Heart right ventricle (tissue), 16 donors: ENCODE results near the gene HBA2. TPM values are rescaled to one million over a fixed set of nuclear protein-coding genes. Genes with fewer than 3 reads are reported as not detected.

Experiments
- ATAC-seq, 8 donors: fragments of 200-7000 bp; cut with Tn5 transposase; one replicate each; pipeline ENCODE4 v1.9.1; 2020; ENCODE audit warnings: mild to moderate bottlenecking in 8 of 8, moderate library complexity in 8 of 8, moderate number of reproducible peaks in 1 of 8
- DNase-seq, 2 donors: peaks; one replicate each; pipeline ENCODE4 v3.0.0-alpha.2; 2020
- H3K27ac ChIP-seq, 10 donors: fragments of 200-600 bp; sonication (generic) in 2 of 10; one replicate each; pipeline versions ENCODE4 v1.5.0 to v1.8.0; 2020 to 2022; ENCODE audit warnings: mild to moderate bottlenecking in 3 of 10
- H3K27me3 ChIP-seq, 7 donors: fragments of 200-600 bp; one replicate each; pipeline ENCODE4 v1.8.0; 2021 to 2022; ENCODE audit warnings: mild to moderate bottlenecking in 2 of 7
- H3K36me3 ChIP-seq, 9 donors: fragments of 200-600 bp; sonication (generic) in 1 of 9; one replicate each; pipeline versions ENCODE4 v1.5.0 to v1.8.0; 2020 to 2022; ENCODE audit warnings: mild to moderate bottlenecking in 2 of 9
- H3K4me1 ChIP-seq, 9 donors: fragments of 200-600 bp; sonication (generic) in 1 of 9; one replicate each; pipeline versions ENCODE4 v1.5.0 to v1.8.0; 2020 to 2022; ENCODE audit warnings: mild to moderate bottlenecking in 4 of 9
- H3K4me3 ChIP-seq, 10 donors: fragments of 200-600 bp; sonication (generic) in 2 of 10; one replicate each; pipeline versions ENCODE4 v1.5.0 to v1.8.0; 2020 to 2022; ENCODE audit warnings: mild to moderate bottlenecking in 7 of 10, moderate library complexity in 2 of 10
- H3K9me3 ChIP-seq, 11 donors: fragments of 200-600 bp in 10 of 11; sonication (generic) in 2 of 11; one replicate each; pipeline versions ENCODE4 v1.5.0 to v1.8.0; 2013 to 2022; ENCODE audit warnings: mild to moderate bottlenecking in 2 of 11, control low read depth in 1 of 11, moderate library complexity in 1 of 11
- CTCF ChIP-seq, 9 donors: fragments of 200-600 bp; sonication (generic) in 2 of 9; IDR thresholded peaks; one replicate each; pipeline versions ENCODE4 v1.5.0 to v1.8.0; 2021 to 2022; ENCODE audit warnings: antibody characterized with exemption in 9 of 9, mild to moderate bottlenecking in 5 of 9, moderate library complexity in 1 of 9
- WGBS, 2 donors: extraction: QIAGEN DNeasy Blood & Tissue Kit; methylation state at CpG; one replicate each; pipeline ENCODE4 v1.1.7; 2013; ENCODE audit warnings: inconsistent platforms in 1 of 2; 5-methylcytosine and 5-hydroxymethylcytosine counted together
- intact Hi-C, 10 donors: fragments of 100-400 bp; cut with DNase I; formaldehyde crosslinking; loops; one replicate each; pipeline versions ENCODE4 v1.11.1 to v1.14.2; 2022
- polyA plus RNA-seq, 2 donors: library from polyadenylated mRNA; stranded (reverse); fragments of 200-250 nt; gene quantifications; one replicate each; pipeline ENCODE4 v1.2.3, GENCODE V29; 2013
- total RNA-seq, 10 donors: library from RNA; stranded (reverse); fragmentation: NEBNext Ultra II Directional in 3 of 10; extraction: Animal tissue kit (Norgen Biotek cat#: 25700) in 3 of 10; gene quantifications; one replicate each; pipeline versions ENCODE4 v1.2.1 to v1.2.4, GENCODE V29; 2021 to 2023
- donor health status: Arrhythmogenic right ventricular cardiomyopathy.
- donor health status: ischemic (EF 13 %, LVEDD 7.1; RV severe dilation, severe dysfunction).
- donor health status: healthy with polysubstance abuse.
- donor health status: DM: no; HTN: yes; CAD: no.
- donor health status: DM: no; HTN: no; CAD: no.
- donor health status: ischemic (EF 25% LVEDD 6.9; RV normal size, moderate dysfunction).
- donor health status: ischemic (EF 25% LVEDD 5.7; RV mildly dilated, moderate dysfunction).
- donor health status: healthy.
- donor health status: DM: yes; HTN: yes; CAD: no.
- donor health status: Ischemic cardiomyopathy.
- donor health status: ischemic (EF 35%, LVEDD 5.7; RV mildly dilated, moderate dysfunction).
- donor health status: nonischemic (EF 11% LVEDD 7.7; RV severe dilation, severe dysfunction).
- donor health status: DM: yes; HTN: yes; CAD: no.
- donor health status: PGD.
- donor health status: ischemic (EF 29% LVEDD 5.4; RV normal size, mild dysfunction).
- donor health status: nonischemic (EF 23%, LVEDD 6.1; RV moderate dilation, normal function).

HBA2 gene
- total and polyA plus RNA-seq, 12 donors, result 2.9 to 1,146 (median 98.0) TPM

GRCh38 chr16:132120-132519, 40.6 kb upstream of the HBA2 start:
- DNase-seq, result no peak
- intact Hi-C loops, result no loop called here
- no peak for ATAC-seq
- Histone ChIP-seq H3K27ac (no peak overlapping the region), H3K4me3 (no peak overlapping the region), H3K36me3 (peaks cover 0 to 20% (median 0%) of the 10 kb centered on the region in 9 donors), H3K4me1 (peaks cover 0 to 12% (median under 1%) of the 10 kb centered on the region in 9 donors), H3K9me3 (no peaks in the 10 kb centered on the region), H3K27me3 (no peaks in the 10 kb centered on the region)
- WGBS, 2 donors, result 95 to 96% methylated on average over 7 of the region's 7 CpGs
- no peak for TF ChIP-seq CTCF (IDR thresholded peaks at IDR 0.05)

GRCh38 chr16:133716-134115, 39.0 kb upstream of the HBA2 start:
- intact Hi-C loops, result no loop called here
- no peak overlapping the region for H3K27ac ChIP-seq
- no peak overlapping the region for H3K4me3 ChIP-seq
- 97% methylated on average over 2 of the region's 2 CpGs for WGBS, 2 donors
- peaks cover 0 to 18% (median 0%) of the 10 kb centered on the region in 9 donors for H3K36me3 ChIP-seq
- H3K9me3 ChIP-seq, result no peaks in the 10 kb centered on the region
- H3K4me1 ChIP-seq, result peaks cover 0 to 20% (median 8%) of the 10 kb centered on the region in 9 donors
- H3K27me3 ChIP-seq, result no peaks in the 10 kb centered on the region
- TF ChIP-seq CTCF (IDR thresholded peaks at IDR 0.05), result no peak
- ATAC-seq, result no peak
- DNase-seq, result no peak

- H3K36me3 ChIP-seq, result no peaks in the 10 kb centered on the region
- H3K4me3 ChIP-seq, result peak overlapping the region; percentile 53 to 97 (median 72)
- H3K27ac ChIP-seq, result peak overlapping the region in 9 of 10 donors; percentile 34 to 94 (median 79)
- intact Hi-C loops, result no loop called here
- peaks cover 0 to 20% (median 9%) of the 10 kb centered on the region in 9 donors for H3K4me1 ChIP-seq
- peaks cover 0 to 7% (median 0%) of the 10 kb centered on the region in 7 donors for H3K27me3 ChIP-seq
- ATAC-seq, result peak in 7 of 8 donors; percentile 5 to 40 (median 29)
- DNase-seq, result peak; percentile 12 to 30
- TF ChIP-seq CTCF (IDR thresholded peaks at IDR 0.05), result no peak
- 1% methylated on average over 29 to 30 of the region's 30 CpGs for WGBS, 2 donors
- H3K9me3 ChIP-seq, result no peaks in the 10 kb centered on the region
Measured at GRCh38 chr16:138049-138417, 34.6 kb upstream of the HBA2 start.

GRCh38 chr16:140175-140857, 32.4 kb upstream of the HBA2 start:
- intact Hi-C loops, result no loop called here
- Histone ChIP-seq H3K36me3 (no peaks in the 10 kb centered on the region), H3K27me3 (peaks cover 0 to 21% (median 10%) of the 10 kb centered on the region in 7 donors), H3K9me3 (no peaks in the 10 kb centered on the region), H3K4me3 (no peak overlapping the region), H3K4me1 (peaks cover 0 to 20% (median 9%) of the 10 kb centered on the region in 9 donors), H3K27ac (no peak overlapping the region)
- DNase-seq (no peak), ATAC-seq (no peak)
- no peak for TF ChIP-seq CTCF (IDR thresholded peaks at IDR 0.05)
- 60 to 63% methylated on average over 10 of the region's 10 CpGs for WGBS, 2 donors
